Activated gamma-delta T cell (primary cell): ENCODE measurements around the gene SCN4A.
"Not testable (repeated sequence)": the region's sequence is repeated elsewhere in the genome, so short reads cannot be mapped to it uniquely, and the experiment has no call there.

ENCODE experiments used
- DNase-seq: peaks from one replicate; lab custom pipeline; 2025; lab: John Stamatoyannopoulos, UW
- total RNA-seq, 2 donors: gene quantifications; one replicate each; lab custom pipeline; 2026; lab: John Stamatoyannopoulos, UW

The SCN4A gene
- 0.13 to 0.15 reads per million in 2 donors for total RNA-seq

DNA sequence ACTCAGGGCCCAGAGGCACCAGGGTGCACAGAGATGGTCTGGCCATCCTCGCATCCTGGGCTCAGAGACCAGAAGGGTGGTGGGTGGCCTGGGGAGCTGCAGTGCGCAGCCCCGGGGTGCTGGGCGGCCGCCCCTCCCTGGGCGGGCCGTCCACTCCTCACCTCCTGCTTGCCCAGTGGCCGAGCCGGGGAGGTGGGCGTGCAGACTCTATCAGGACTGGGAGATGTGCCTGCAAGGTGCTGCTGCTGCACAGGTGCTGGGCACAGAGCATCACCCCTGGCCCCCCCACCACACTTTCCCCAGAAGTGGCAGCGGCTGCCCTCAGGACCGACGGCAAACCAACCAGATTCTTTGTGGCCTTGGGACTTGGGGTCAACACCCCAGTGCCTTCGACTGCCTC is at the start of gene SCN4A:
TSS of gene SCN4A (minus strand) at position 123 of the 400 bp plus-strand sequence. CDS start at position 46, 77 bp downstream.
- no peak for DNase-seq

DNA sequence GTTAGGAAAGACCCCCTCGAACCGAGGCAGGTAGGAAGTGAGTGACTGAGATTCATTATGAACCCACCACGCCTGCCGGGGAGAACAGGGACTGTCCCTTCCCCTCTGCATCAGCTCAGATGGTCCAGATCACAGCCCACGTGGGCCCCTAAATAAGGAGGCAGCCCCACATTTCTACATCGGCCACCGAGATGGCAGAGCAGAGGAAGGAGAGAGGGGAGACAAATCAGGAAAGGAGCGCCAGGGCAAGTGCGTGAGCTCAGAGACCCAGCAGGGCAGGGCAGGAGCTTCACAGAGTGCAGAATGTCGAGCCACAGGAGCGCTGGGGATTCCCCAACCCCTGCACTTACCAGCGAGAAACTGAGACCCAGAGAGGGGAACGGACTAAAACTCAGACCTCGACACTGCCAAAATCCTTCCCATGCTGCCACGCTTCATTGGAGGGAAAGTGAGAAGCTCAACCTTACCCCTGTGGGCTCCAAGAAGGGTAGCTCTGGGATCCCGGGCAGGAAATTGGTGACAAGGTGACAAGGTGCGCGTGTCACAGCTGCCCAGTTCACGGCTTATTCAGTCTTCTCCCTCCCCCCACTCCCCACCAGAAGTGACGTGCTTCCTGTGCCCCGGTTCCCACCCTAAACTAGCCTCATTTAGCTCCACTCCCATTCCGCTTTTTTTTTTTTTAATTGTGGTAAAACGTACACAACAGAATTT is 47.5 kb upstream of the SCN4A start, which contains the start of gene ICAM2:
TSS of gene ICAM2 (minus strand) at position 578 of the 711 bp plus-strand sequence. CDS start 13,942 bp downstream, outside the sequence.
- peak; percentile 25 for DNase-seq

DNA sequence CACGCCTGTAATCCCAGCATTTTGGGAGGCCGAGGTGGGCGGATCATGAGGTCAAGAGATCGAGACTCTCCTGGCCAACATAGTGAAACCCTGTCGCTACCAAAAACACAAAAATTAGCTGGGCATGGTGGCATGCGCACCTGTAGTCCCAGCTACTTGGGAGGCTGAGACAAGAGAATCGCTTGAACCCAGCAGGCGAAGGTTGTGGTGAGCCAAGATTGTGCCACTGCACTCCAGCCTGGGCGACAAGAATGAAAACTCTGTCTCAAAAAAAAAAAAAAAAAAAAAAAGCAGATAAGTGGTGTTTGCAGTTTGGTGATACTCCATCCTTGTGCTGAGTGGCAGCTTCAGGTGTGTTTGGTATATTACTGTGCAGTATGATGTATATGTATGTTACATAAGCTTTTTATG is 46.8 kb upstream of the SCN4A start:
- not testable (repeated sequence) for DNase-seq

DNA sequence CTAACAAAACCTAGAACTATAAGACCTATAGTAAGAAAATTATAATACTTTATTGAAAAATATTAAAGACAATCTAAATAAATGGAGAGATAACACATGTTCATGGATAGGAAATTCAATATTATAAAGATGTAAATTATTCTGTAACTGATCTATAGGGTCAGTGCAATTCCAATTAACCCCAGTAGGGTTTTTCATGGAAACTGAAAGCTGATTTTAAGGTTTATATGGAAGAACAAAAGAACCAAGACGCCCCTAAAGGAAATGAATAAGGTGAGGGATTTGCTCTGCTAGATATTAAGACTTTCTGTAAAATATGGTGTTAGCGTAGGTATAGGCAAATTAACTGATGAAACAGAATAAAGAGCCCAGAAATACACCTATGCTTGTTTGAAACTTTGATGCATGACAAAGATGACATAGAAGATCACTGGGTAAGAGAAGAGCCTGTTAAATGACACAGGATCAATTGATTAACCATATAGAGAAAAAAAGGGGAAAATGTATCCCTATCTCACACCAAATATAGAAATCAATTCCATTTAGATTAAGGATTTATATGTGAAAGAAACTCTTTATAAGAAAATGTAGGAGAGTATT is 44.8 kb upstream of the SCN4A start:
- no peak for DNase-seq

DNA sequence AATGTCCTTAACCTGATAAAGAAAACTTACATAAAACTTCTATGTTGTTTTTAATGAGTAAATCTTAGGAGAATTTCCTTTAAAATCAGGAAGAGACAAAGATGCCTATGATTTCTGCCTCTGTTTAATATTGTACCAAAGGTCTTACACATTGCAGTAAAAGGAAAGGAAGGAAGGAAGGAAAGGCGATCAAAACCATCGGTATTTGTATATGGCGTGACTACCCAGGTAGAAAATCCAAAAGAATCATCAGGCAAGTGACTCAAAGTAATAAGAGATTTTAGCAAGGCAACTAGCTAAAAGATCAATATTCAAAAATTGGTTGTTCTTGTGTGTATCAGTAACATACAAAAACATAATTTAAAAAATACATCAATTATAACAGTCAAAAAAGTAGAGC is 44.3 kb upstream of the SCN4A start:
- no peak for DNase-seq

DNA sequence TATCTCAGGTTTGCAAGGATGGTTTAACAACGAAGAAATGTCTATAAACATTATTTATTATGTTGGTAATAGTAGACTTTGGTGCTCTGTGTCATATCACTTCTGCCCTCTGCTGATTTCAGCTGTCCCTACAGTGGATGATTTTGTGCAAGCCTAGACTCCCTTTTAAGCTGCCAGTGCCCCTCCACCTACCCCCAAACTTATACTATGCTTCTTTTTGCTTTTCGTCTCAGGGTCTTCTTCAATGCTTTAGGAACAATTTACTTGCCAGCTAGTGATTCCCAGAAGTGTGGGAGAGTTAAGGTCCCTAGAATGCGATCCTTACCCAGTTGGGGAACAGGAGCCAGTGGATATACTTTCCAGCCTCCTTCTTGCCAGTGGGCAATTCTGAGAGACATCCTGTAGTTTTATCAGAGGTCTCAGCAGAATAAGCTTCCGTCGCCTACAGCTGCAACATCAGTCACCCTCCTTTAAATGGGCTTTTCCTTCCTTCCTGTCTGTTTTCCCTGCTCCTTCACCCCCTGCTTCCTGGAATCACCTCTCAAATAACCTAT is 43.6 kb upstream of the SCN4A start:
- DNase-seq, result no peak

DNA sequence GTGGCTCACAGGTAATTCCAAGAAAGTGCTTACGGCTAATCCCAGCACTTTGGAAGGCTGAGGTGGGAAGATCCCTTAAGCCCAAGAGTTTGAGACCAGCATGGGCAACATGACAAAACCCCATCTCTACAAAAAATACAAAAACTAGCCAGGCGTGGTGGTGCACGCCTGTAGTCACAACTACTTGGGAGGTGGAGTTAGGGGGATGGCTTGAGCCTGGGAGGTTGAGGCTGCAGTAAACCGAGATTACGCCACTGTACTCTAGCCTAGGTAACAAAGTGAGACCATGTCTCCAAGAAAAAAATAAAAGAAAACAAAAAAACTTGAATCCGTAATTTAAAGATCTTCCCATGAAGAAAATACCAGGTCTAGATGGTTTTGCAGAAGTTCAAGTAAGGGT is 42.7 kb upstream of the SCN4A start:
- DNase-seq, result no peak

DNA sequence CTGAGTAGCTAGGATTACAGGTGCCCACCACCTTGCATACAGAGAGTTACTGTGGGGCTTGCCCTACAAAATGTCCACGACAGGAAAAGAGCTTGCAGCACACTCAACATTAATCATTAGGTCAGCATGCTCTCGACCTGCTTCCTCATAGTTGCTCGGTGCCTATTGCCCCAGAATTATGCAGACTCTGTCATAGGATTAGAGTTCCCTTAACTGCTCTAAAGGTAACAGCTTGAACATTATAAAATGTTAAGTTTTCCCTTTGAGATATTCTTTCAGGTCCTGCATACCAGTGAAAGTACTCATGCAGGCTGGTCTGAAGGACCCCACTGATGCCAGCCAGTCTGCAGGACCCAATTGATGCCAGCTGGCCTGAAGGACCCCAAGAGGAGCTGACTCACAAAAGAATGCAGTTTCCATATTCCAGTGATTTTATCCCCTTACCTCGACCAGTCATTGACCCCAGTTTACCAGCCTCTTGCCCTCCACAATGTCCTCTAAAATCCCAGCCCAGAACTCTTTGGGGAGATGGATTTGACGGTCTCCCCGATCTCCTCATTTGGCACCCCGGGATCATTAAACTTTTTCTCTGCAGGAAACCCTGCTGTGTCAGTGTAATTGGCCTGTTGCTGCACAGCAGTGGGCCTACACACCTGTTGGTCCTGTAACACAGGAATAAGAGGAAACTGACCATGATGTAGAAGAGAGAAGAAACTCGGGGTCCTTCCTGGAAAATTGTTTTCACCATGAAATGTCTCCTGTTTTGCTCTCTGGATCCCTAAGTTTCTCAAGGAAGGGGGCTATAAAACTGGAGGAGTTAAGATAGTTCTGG is 37.1 kb upstream of the SCN4A start:
- no peak for DNase-seq

DNA sequence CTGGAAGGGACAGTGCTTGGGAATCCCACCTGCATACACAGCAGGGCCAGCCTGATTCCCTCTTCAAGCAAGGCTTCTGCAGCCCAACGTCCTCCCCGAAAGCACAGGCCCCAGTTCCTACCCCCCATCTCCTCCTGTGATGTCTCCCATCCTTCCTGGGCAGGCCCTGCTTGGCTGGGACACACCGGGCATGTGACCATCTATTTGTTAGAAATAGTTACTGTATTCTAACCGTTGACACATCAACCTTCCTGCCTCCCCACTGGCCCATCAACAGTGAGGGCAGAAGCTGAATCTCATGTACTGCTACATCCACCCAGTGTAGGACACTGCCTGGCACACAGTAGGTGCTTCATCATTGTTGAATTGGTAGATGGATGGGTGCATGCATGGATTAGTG is 36.1 kb upstream of the SCN4A start:
- DNase-seq, result no peak

DNA sequence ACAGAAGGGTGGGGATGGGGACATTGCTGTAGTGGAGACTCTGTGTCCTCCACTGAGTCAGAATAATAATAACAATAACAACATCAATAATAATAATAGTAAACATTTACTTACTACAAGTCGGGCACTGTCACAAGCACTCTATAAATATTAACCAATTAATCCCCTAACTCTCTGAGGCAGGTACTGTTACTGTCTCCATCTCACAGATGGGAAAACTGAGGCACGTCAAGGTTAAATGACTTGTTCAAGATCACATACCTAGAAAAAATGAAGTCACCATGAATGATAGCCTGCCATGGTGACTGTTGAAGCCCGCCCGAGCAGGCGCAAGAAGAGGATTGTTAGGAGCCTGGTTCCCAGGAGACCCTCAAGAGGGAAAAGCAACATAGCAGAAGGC is 35.6 kb upstream of the SCN4A start:
- no peak for DNase-seq

DNA sequence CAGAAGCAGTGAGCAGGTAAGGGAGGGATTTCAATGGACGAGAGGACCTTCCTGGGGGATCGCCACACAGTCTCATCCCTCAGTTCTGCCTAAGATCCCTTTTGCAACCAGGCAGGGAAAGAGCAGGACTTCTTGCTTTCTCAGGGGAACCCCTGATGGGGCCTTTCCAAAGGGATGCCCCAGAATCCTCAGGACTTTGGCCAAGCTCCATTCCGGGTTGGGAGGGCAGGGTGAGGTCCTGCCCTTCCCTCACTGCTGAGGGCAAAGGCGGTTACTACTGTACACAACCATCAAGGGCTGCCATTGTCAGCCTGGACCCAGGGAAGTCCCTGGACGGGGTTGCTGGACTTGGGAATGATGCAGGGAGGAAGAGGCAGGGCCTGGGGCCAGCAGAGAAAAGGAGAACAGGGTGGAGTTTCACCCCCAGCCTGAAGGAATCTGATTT is 35.1 kb upstream of the SCN4A start:
- no peak for DNase-seq

DNA sequence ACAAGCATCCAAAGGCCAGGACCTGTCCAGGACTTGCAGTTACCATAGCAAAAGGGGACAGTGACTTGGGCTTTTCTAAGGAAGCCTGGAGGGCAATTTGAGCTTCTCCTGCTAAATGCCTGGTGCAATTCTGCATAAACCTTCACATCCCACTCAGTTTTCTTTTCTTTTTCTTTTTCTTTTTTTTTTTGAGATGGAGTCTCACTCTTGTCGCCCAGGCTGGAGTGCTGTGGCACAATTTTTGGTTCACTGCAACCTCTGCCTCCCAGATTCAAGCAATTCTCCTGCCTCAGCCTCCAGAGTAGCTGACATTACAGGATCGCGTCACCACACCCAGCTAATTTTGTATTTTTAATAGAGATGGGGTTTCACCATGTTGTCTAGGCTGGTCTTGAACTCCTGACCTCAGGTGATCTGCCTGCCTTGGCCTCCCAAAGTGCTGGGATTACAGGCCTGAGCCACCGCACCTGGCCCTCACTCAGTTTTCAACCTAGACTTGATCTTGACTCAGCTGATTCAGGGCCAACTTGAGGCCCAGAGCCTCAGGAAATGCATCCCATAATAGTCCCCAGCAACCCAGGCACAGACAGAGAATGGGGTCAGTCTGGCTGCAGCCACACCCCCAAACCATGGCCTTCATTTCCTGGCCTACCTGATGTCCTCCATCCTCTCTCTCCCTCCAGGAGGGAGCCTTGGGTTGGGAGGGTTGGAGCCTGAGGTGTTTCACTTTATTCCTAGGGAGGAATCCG is 34.5 kb upstream of the SCN4A start:
- not testable (repeated sequence) for DNase-seq

DNA sequence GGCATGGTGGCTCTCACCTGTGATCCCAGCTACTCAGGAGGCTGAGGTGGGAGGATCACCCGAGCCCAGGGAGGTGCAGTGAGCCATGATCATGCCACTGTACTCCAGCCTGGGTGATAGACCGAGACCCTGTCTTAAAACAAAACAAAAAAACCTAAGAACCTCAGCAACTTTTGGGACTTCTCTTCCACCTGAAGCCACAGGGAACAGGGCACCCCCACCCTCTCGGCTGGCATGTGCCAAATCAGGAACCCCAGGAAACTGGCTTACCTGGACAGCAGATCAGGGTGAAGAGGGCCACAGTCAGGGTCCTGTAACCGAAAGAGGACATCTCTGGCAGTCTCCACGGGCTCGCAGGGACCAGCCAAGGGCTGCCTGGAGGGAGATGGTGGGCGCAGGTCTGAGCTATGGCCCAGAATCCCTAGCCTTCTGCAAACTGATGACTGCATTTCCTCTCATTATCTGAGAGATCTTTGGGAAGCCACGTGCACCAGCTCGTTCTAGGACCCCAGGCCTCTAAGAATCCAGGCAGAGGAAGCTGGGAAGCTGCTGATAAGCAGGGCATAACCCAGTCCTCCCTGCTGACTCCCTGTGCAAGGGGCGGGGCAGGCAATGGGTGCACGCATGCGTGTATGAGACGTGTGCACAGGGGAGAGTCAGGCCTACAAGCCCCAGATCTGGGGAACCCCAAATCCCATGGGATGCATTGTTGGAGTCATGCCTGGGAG is 33.8 kb upstream of the SCN4A start:
- DNase-seq, result no peak

DNA sequence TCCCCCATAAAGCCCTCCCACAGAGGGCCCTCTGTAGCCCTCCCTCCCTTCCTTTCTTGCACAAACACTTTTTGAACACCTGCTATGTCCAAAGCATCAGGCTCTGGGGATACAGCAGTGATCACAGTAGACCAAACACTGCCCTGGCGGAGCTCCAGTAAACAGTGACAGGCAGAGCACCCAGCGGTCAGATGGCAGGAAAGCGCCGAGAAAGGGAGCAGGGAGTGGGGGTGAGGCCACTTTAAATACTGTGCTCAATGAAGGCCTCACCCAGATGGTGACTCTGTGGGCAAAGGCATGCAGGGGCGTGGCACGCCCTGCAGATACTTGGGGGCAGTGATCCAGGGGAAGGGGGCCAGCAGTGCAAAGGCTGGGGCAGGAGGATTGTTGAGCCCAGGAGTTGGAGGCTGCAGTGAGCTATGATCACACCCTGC is 33.0 kb upstream of the SCN4A start:
- no peak for DNase-seq

DNA sequence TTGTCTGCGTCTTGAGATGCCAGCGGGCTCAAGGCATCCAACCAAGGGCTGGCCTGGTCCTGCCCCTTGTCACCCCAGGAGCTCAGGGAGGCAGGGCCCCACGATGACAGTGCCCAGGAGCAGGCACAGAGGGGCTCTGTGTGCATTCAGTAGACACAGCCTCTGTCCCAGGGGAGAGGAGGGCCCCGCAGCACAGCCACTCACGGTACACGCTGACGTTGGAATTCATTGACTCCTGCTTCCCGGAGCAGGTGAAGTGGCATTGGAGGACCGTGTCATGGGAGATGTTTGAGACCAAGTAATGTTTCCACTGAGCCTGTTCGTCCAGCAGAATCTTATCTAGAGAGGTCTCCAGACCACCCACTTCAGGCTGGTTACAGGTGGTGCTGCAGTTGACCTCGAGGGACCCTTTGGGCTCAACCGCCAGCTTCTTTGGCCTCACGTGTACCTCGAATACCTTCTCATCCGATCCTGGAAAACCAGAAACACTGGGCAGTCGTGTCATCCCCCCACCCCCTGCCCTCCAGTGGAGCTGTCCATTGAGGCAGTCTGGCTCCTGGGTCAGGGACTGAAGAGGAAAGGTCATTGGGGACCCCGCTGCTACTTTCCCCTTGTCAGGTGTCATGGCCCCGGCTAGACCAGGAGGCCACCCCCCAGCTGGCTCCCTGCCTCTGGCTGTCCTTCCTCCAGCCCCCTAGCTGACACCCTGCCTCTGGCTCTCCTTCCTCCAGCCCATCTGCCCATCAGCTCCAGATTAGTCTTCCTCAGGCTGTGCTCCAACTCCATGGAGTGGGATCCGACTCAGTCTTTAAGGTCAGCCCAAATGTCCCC is 32.4 kb upstream of the SCN4A start:
- DNase-seq, result no peak

DNA sequence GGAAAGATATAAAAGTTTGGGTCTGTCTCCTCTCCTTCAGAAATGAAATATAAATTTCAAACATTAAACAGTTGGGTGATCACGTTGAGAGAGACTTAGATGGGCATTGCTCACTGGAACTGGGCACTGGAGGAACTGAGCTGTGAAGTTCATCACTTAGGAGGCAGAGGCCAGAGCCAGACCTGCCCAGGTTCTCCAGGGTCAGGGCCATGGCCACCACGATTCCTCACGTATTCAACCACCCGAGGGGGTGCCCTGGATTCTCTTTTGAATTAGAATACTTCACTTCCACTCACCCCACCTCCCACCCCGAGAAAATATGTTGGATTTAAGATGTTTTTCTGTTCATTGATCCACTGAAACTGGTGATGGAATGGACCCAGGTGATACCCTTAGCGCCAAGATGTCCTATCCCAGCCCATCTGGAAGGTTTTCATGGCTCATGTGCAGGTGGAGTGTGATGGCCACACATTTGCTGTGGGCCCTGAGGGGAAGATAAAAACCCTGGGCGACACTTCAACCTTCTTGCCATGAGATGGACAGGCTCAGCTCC is 31.6 kb upstream of the SCN4A start:
- DNase-seq, result no peak

DNA sequence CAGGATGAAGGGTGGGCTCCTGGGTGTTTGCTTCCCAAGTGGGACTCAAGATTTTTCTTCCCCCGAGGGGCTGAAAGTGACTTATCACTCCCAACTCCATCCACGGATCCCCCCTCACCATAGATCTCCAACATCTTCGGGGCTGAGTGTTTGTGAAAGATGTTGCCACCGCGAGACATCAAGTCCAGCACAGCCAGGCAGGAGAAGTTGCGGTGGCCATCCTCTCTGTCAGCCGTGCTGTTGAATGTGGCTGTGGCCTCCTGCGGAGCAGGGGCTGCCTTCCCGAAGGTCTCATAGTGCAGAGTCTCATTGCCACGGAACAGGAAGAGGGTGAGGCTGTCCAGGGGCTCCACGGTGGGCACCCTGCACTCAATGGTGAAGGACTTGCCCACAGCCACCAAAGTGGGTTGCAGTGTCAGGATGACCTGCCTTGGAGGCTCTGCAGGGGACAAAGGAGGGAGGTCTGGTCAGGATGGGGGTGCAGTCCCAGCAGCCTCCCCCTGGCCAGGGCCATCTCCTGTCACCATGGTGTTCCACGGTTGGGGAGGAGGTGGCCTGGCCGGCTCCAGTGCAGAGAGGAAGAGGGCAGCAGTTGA is 30.9 kb upstream of the SCN4A start:
- no peak for DNase-seq

DNA sequence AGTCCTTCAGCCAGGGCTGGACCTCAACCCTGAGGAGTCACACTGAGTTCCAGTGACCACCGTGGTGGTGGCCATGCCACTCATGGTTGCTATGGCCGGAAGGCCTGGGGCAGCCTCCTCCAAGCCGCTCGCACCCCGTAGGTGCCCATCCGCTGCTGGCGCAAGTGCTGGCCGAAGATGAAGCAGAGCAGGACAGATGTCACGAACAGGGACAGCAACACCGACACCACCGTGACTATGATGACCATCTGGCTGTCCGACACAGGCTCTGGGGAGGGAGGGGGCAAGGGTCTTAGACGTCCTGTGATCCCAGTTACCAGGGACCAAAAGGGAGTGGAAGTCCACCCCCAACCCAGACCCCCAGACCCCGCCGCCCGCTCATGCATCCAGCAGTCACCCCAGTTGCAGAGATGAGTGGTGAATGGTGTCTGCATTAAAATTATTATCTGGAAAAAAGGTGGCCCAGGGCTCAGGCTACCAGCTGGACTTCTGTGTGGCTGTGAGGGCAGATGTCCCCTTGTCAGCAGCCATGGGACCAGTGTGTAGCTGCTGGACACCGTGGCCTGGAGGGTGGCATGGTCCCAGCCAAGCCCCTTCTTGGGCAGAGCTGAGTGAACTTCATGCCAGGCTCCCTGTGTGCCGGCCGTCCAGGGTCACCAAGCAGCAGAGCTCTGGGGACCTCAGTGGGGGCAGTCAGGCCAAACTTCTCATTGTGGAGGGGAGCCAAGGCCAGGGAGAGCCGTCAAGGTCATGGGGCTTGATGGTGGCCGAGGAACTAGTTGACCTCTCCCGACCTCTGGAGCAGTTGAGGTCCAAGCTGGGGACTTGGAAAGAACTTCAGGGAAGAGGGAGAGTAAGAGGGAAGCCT is 30.2 kb upstream of the SCN4A start:
- DNase-seq, result no peak
